MM.1S (cell line): ENCODE results near the gene SH3PXD2A.

Source experiments
- DNase-seq: peaks from one replicate; pipeline ENCODE4 v3.0.0-alpha.2; 2015
- H2AFZ ChIP-seq: fragments of 300-600 bp; sonication (generic); 2 replicates; pipeline ENCODE4 v1.6.0; 2016; ENCODE audit warnings: antibody characterized with exemption, low read length
- H3F3A ChIP-seq: fragments of 300-600 bp; sonication (generic); 2 replicates; pipeline ENCODE4 v1.6.1; 2016; ENCODE audit warnings: mild to moderate bottlenecking, antibody characterized with exemption, low read length, moderate library complexity, mixed read lengths; ENCODE audit not compliant: insufficient read depth
- H3K27ac ChIP-seq: fragments of 300-600 bp; sonication (generic); 2 replicates; pipeline ENCODE4 v1.5.1; 2016; ENCODE audit warnings: mild to moderate bottlenecking, low read length
- H3K27me3 ChIP-seq: fragments of 300-600 bp; sonication (generic); replicated peaks from 2 replicates; pipeline ENCODE4 v1.6.0; 2016; ENCODE audit warnings: low read length; ENCODE audit not compliant: insufficient read depth
- H3K36me3 ChIP-seq: fragments of 300-600 bp; sonication (generic); replicated peaks from 2 replicates; pipeline ENCODE4 v1.6.1; 2016; ENCODE audit warnings: mild to moderate bottlenecking, low read length, mixed read lengths; ENCODE audit not compliant: insufficient read depth
- H3K4me1 ChIP-seq: fragments of 300-600 bp; sonication (generic); 2 replicates; pipeline ENCODE4 v1.6.1; 2016; ENCODE audit warnings: low read length, mixed read lengths
- H3K4me2 ChIP-seq: fragments of 300-600 bp; sonication (generic); 2 replicates; pipeline ENCODE4 v1.6.0; 2016; ENCODE audit warnings: low read depth, low read length
- H3K4me3 ChIP-seq: fragments of 300-600 bp; sonication (generic); 2 replicates; pipeline ENCODE4 v1.5.1; 2016; ENCODE audit warnings: low read length, mixed read lengths
- H3K79me2 ChIP-seq: fragments of 300-600 bp; sonication (generic); 2 replicates; pipeline ENCODE4 v1.6.1; 2016; ENCODE audit warnings: mixed run types, low read length, mixed read lengths
- H3K9ac ChIP-seq: fragments of 300-600 bp; sonication (generic); 2 replicates; pipeline ENCODE4 v1.6.1; 2016; ENCODE audit warnings: low read length, mixed read lengths
- H3K9me2 ChIP-seq: fragments of 300-600 bp; sonication (generic); replicated peaks from 2 replicates; pipeline ENCODE4 v1.6.1; 2016; ENCODE audit warnings: mild to moderate bottlenecking, low read length, mixed read lengths; ENCODE audit not compliant: insufficient read depth
- H3K9me3 ChIP-seq: fragments of 300-600 bp; sonication (generic); replicated peaks from 2 replicates; pipeline ENCODE4 v1.6.1; 2016; ENCODE audit warnings: mild to moderate bottlenecking, low read length, mixed read lengths; ENCODE audit not compliant: insufficient read depth
- H4K20me1 ChIP-seq: fragments of 300-600 bp; sonication (generic); 2 replicates; pipeline ENCODE4 v1.6.1; 2016; ENCODE audit warnings: mild to moderate bottlenecking, low read length, moderate library complexity, mixed read lengths; ENCODE audit not compliant: insufficient read depth
- EZH2 ChIP-seq: fragments of 300-600 bp; sonication (generic); optimal IDR thresholded peaks from 2 replicates; pipeline ENCODE3; 2017; ENCODE audit warnings: low read depth, mild to moderate bottlenecking, antibody characterized with exemption, low read length, mixed read lengths
- EZH2phosphoT487 ChIP-seq: fragments of 300-600 bp; sonication (generic); IDR thresholded peaks from 2 replicates; pipeline ENCODE4 v1.6.1; 2018; ENCODE audit warnings: antibody characterized with exemption, low read length
- TF ChIP-seq, protein P1 (sequence below): fragments of 300-600 bp; sonication (generic); IDR thresholded peaks from 2 replicates; pipeline ENCODE4 v1.5.1; 2016; ENCODE audit warnings: antibody characterized with exemption, low read length, mixed read lengths

The SH3PXD2A gene

DNA sequence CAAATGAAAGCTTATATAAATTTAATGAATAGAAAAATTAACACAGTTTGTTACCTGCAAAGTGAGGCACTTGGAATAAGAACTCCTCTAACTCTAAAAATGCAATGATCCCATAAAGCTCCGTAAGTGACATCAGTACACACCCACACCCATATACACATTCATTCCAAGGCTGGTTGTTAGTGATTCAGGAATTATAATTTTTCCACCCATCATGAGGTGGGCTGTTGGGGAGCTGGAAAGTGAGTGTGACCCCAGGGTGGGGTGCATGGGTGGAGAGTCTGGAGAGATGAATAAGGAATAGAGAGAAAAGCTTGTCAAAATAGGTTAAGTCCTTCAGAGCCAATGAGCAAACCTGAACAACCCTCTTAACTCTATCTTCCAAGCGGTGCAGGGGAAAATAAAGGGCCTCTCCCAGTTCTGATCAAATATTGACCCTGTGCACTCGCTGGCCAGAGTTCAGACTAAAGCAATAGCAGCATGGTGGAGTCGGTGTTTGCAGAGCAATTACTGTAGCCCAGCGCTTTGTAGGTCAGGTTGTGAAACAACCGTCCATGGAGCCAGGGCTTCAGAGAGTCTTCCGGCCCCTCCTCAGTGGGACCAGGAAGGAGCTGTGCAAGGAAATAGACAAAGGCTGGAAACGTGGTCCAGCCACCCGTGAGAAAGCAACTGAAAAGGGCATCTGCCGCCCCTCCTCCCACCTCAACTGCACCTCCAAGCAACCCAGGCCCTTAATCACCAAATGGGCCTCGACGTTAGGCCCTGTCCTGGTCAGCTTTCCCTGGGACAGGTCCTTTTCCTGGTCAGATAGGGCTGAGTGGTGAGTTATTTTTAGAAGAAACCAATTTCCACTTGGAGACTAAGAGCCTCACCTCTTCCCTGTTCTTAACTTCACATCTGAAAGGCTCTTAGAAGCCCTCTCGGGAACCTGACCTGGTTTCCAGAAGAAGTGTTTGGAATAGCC lies 61.2 kb downstream of the SH3PXD2A start:
- Histone ChIP-seq H3K9me2 (no peaks in the 10 kb centered on the region), H3K79me2 (no peaks in the 10 kb centered on the region), H3K4me3 (no peak overlapping the region), H3K4me1 (no peaks in the 10 kb centered on the region), H3K9me3 (no peaks in the 10 kb centered on the region), H2AFZ (no peak overlapping the region), H3K4me2 (no peak overlapping the region), H3K9ac (no peak overlapping the region), H3K27ac (no peak overlapping the region), H3F3A (no peaks in the 10 kb centered on the region), H3K36me3 (no peaks in the 10 kb centered on the region), H3K27me3 (no peaks in the 10 kb centered on the region), H4K20me1 (no peaks in the 10 kb centered on the region)
- TF ChIP-seq EZH2 (no peak), EZH2phosphoT487 (no peak)
- TF ChIP-seq, protein P1, sequence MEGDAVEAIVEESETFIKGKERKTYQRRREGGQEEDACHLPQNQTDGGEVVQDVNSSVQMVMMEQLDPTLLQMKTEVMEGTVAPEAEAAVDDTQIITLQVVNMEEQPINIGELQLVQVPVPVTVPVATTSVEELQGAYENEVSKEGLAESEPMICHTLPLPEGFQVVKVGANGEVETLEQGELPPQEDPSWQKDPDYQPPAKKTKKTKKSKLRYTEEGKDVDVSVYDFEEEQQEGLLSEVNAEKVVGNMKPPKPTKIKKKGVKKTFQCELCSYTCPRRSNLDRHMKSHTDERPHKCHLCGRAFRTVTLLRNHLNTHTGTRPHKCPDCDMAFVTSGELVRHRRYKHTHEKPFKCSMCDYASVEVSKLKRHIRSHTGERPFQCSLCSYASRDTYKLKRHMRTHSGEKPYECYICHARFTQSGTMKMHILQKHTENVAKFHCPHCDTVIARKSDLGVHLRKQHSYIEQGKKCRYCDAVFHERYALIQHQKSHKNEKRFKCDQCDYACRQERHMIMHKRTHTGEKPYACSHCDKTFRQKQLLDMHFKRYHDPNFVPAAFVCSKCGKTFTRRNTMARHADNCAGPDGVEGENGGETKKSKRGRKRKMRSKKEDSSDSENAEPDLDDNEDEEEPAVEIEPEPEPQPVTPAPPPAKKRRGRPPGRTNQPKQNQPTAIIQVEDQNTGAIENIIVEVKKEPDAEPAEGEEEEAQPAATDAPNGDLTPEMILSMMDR: no peak
- DNase-seq: no peak

DNA sequence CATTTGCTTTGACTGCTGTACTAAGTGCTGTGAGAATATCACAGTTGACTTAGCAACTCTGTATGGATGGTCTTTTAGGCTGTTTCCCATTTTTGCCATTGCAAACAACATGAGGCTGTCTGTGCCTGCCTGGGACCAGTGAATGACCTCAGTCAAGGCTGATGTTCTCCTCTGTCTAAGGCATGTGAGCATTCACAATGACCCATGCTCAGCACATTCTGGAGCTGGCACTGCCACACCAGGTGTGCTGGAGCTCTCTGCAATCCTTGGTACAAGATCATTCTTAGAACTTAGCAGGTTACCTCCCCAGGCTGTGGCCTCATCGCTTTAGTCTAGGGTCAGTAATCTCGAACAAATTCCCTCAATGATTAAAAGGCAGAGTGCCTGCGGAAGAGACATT lies 61.9 kb downstream of the SH3PXD2A start:
- H4K20me1 ChIP-seq: no peaks in the 10 kb centered on the region
- no peak for TF ChIP-seq EZH2
- H3K4me1 ChIP-seq: no peaks in the 10 kb centered on the region
- no peaks in the 10 kb centered on the region for H3F3A ChIP-seq
- no peak overlapping the region for H2AFZ ChIP-seq
- H3K27me3 ChIP-seq: no peaks in the 10 kb centered on the region
- H3K9me3 ChIP-seq: no peaks in the 10 kb centered on the region
- H3K36me3 ChIP-seq: no peaks in the 10 kb centered on the region
- DNase-seq: no peak
- no peak overlapping the region for H3K9ac ChIP-seq
- H3K9me2 ChIP-seq: no peaks in the 10 kb centered on the region
- no peaks in the 10 kb centered on the region for H3K79me2 ChIP-seq
- H3K4me2 ChIP-seq: no peak overlapping the region
- H3K4me3 ChIP-seq: no peak overlapping the region
- H3K27ac ChIP-seq: no peak overlapping the region

DNA sequence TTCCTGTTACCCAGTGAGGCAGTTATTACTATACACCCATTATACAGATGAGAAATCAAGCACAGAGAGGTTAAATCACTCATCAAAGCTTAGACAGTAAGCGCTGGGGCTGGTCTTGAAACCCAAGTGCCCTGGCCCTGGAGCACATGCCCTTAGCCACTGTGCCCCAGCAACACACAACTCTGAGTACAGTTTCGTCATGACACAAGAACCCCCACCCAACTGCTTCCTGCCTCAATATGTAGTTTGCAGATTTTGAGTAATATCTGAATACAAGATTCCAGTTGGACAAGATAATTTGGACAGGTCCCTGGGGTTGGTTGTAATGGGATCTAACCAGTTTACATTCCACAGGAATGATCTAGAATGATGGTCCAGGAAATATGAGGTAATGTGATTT lies 62.8 kb downstream of the SH3PXD2A start:
- Histone ChIP-seq H3K9ac (no peak overlapping the region), H3F3A (no peaks in the 10 kb centered on the region), H3K79me2 (no peaks in the 10 kb centered on the region), H3K27me3 (no peaks in the 10 kb centered on the region), H3K36me3 (no peaks in the 10 kb centered on the region), H3K4me1 (no peaks in the 10 kb centered on the region), H3K9me2 (no peaks in the 10 kb centered on the region), H2AFZ (no peak overlapping the region), H3K4me3 (no peak overlapping the region), H4K20me1 (no peaks in the 10 kb centered on the region), H3K27ac (no peak overlapping the region), H3K4me2 (no peak overlapping the region), H3K9me3 (no peaks in the 10 kb centered on the region)
- no peak for DNase-seq
- TF ChIP-seq EZH2 (no peak), EZH2phosphoT487 (no peak)
- TF ChIP-seq, protein P1: no peak

DNA sequence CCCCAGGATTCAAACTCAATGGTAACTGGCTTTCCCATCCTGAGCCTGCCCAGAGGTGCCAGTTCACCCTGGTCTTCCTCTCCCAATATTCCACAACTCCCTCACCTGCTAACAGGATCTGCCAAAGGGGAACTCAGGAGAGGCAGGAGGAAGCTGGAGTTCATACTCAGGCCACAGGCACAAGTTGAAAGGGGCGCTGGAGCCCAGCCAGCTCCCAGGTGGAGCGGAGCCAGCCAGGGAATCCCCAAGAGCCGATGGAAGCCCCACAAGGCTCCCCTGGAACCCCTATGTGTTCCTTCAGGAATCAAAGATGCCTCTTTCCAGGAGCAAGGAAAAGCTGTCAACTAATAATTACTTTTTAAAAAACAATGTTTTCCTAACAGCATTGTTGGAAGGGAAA lies 63.5 kb downstream of the SH3PXD2A start:
- Histone ChIP-seq H3K9me3 (no peaks in the 10 kb centered on the region), H3K36me3 (no peaks in the 10 kb centered on the region), H3K27ac (no peak overlapping the region)

More for the DNA sequence above, 63.5 kb downstream of the SH3PXD2A start:
- Histone ChIP-seq H4K20me1 (no peaks in the 10 kb centered on the region), H3K4me1 (no peaks in the 10 kb centered on the region), H3K4me3 (no peak overlapping the region), H2AFZ (no peak overlapping the region), H3K79me2 (no peaks in the 10 kb centered on the region), H3K27me3 (no peaks in the 10 kb centered on the region), H3K4me2 (no peak overlapping the region), H3F3A (no peaks in the 10 kb centered on the region), H3K9me2 (no peaks in the 10 kb centered on the region), H3K9ac (no peak overlapping the region)
- TF ChIP-seq, protein P1: no peak
- TF ChIP-seq EZH2: no peak
- no peak for TF ChIP-seq EZH2phosphoT487
- no peak for DNase-seq
